CD4-positive, alpha-beta T cell (primary cell): ENCODE measurements around the gene NDRG4. TPM values are rescaled to one million over a fixed set of nuclear protein-coding genes. Genes with fewer than 3 reads are reported as not detected.
A peak's percentile ranks its signal among the peaks of the same experiment; 100 is the strongest.

Source experiments
- ATAC-seq: fragments of 200-7000 bp; cut with Tn5 transposase; one replicate; pipeline ENCODE4 v1.10.0; 2022; ENCODE audit warnings: mild to moderate bottlenecking; ENCODE audit not compliant: poor library complexity
- CTCF ChIA-PET: fragments of 350-600 bp; sonication (Branson Sonifier 250); formaldehyde crosslinking; loops from one replicate; lab custom pipeline; 2021; ENCODE audit warnings: antibody characterized with exemption, inconsistent platforms; lab: Charles Lee
- POLR2A ChIA-PET: fragments of 350-600 bp; sonication (Branson Sonifier 250); formaldehyde crosslinking; loops from one replicate; lab custom pipeline; 2021; ENCODE audit warnings: antibody characterized with exemption, inconsistent platforms; lab: Charles Lee
- DNase-seq, 14 experiments: peaks; one replicate each; pipeline ENCODE4 v3.0.0-alpha.2; 2013 to 2020; ENCODE audit warnings: mixed read lengths in 2 of 14
- H3K27ac ChIP-seq, 2 donors: one replicate each; pipeline versions ENCODE4 v1.5.1 to v1.7.0; 2013; ENCODE audit warnings: low read length in 2 of 2, low read depth in 1 of 2, mild to moderate bottlenecking in 1 of 2
- H3K27me3 ChIP-seq, 2 experiments: 1 replicate in 1 of 2; 2 replicates in 1 of 2; pipeline versions ENCODE4 v1.6.1 to v1.7.0; 2013; ENCODE audit warnings: low read length in 2 of 2, control low read depth in 1 of 2, mild to moderate bottlenecking in 1 of 2, moderate library complexity in 1 of 2; ENCODE audit not compliant: insufficient read depth in 2 of 2, control insufficient read depth in 1 of 2
- H3K36me3 ChIP-seq: one replicate; pipeline ENCODE4 v1.6.1; 2013; ENCODE audit warnings: low read length, control low read depth; ENCODE audit not compliant: insufficient read depth
- H3K4me1 ChIP-seq: one replicate; pipeline ENCODE4 v1.6.1; 2013; ENCODE audit warnings: low read length, control low read depth; ENCODE audit not compliant: insufficient read depth
- H3K4me3 ChIP-seq: one replicate; pipeline ENCODE4 v1.5.1; 2013; ENCODE audit warnings: mild to moderate bottlenecking, low read length, moderate library complexity
- H3K9me3 ChIP-seq, 2 experiments: 1 replicate in 1 of 2; 2 replicates in 1 of 2; pipeline versions ENCODE4 v1.6.1 to v1.7.0; 2013; ENCODE audit warnings: low read length in 2 of 2, mild to moderate bottlenecking in 2 of 2, control low read depth in 1 of 2, moderate library complexity in 1 of 2; ENCODE audit not compliant: control insufficient read depth in 1 of 2, insufficient read depth in 1 of 2
- H3K27ac Mint-ChIP-seq: one replicate; pipeline ENCODE4 v1.8.0; 2020; ENCODE audit warnings: mixed read lengths
- H3K27me3 Mint-ChIP-seq: one replicate; pipeline ENCODE4 v1.8.0; 2021; ENCODE audit warnings: mixed read lengths
- H3K36me3 Mint-ChIP-seq: one replicate; pipeline ENCODE4 v1.8.0; 2021; ENCODE audit warnings: low read depth, mixed read lengths
- H3K4me1 Mint-ChIP-seq: one replicate; pipeline ENCODE4 v1.8.0; 2021; ENCODE audit warnings: low read depth, mixed read lengths
- H3K4me3 Mint-ChIP-seq: one replicate; pipeline ENCODE4 v1.8.0; 2020; ENCODE audit warnings: mild to moderate bottlenecking, mixed read lengths
- H3K9me3 Mint-ChIP-seq: one replicate; pipeline ENCODE4 v1.8.0; 2020; ENCODE audit warnings: mixed read lengths
- intact Hi-C, 2 experiments: fragments of 100-400 bp; cut with DNase I in 1 of 2; cut with micrococcal nuclease in 1 of 2; formaldehyde crosslinking; loops; one replicate each; pipeline versions ENCODE4 v1.15.1 to v1.9.0; 2023 to 2025; cut with DNase I, micrococcal nuclease
- total RNA-seq, 174 experiments: library from RNA in 2 of 174; stranded (reverse) in 2 of 174; gene quantifications; one replicate each; pipeline ENCODE4 v1.2.3 and lab custom pipeline; 2021 to 2026
- TF ChIP-seq, protein P1 (sequence below): fragments of 200-600 bp; IDR thresholded peaks from one replicate; pipeline ENCODE4 v1.8.0; 2022; ENCODE audit warnings: antibody characterized with exemption, mild to moderate bottlenecking

NDRG4 gene
- total RNA-seq, 2 experiments from 2014 or later = 2.8 to 3.2 TPM

DNA sequence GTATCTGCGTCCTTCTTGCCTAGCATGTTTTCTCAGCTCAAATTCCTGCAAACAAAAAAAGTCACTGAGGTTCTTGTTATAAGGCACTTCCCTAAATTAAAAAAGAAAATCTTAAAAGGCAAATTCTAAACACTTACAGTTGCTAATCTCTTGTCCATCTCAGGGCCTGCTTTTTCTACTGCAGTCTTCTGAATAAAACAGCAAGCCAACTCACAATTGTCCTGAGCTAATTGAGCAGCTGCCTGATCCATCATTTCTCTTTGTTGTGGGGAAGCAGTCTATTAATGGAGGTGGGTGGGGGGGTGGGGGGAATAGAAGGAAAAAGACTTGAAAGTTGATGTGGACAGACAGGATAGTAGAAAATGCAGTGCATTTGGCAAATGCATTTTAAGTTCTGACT is 42.3 kb downstream of the NDRG4 start:
- DNase-seq (no peak), ATAC-seq (no peak)
- Mint-ChIP-seq H3K27me3 (no peaks in the 10 kb centered on the region), H3K36me3 (peaks cover 96% of the 10 kb centered on the region), H3K4me1 (no peaks in the 10 kb centered on the region), H3K9me3 (no peaks in the 10 kb centered on the region), H3K4me3 (no peak overlapping the region), H3K27ac (no peak overlapping the region)
- TF ChIP-seq, protein P1, sequence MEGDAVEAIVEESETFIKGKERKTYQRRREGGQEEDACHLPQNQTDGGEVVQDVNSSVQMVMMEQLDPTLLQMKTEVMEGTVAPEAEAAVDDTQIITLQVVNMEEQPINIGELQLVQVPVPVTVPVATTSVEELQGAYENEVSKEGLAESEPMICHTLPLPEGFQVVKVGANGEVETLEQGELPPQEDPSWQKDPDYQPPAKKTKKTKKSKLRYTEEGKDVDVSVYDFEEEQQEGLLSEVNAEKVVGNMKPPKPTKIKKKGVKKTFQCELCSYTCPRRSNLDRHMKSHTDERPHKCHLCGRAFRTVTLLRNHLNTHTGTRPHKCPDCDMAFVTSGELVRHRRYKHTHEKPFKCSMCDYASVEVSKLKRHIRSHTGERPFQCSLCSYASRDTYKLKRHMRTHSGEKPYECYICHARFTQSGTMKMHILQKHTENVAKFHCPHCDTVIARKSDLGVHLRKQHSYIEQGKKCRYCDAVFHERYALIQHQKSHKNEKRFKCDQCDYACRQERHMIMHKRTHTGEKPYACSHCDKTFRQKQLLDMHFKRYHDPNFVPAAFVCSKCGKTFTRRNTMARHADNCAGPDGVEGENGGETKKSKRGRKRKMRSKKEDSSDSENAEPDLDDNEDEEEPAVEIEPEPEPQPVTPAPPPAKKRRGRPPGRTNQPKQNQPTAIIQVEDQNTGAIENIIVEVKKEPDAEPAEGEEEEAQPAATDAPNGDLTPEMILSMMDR = no peak
- Histone ChIP-seq H3K4me3 (no peak overlapping the region), H3K4me1 (no peaks in the 10 kb centered on the region), H3K9me3 (no peaks in the 10 kb centered on the region), H3K27ac (no peak overlapping the region), H3K27me3 (no peaks in the 10 kb centered on the region), H3K36me3 (peaks cover 98% of the 10 kb centered on the region)
- POLR2A ChIA-PET = no interaction called here
- intact Hi-C loops = no loop called here
- CTCF ChIA-PET = no interaction called here

DNA sequence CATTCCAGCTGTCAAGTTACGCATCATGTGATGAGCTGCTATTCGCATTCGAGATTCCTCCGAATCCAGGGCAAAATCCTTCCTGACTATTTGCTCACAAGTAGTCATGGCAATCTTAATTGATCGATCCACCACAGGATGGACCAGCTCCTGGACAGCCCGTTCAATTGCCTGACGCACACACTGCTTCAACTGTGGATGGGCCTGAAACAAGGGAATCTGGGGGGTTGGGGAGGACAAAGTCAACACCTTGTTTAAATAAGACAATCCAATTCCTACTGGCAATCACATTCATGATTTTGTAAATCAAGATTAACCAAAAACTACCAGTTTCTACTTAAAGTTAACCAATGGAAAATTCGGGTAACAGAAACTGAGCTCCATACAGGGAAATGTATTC is 43.7 kb downstream of the NDRG4 start:
- Mint-ChIP-seq H3K4me3 (no peak overlapping the region), H3K36me3 (peaks cover 96% of the 10 kb centered on the region), H3K27me3 (no peaks in the 10 kb centered on the region), H3K4me1 (no peaks in the 10 kb centered on the region), H3K27ac (no peak overlapping the region), H3K9me3 (no peaks in the 10 kb centered on the region)
- no peak overlapping the region for H3K4me3 ChIP-seq
- peaks cover 98% of the 10 kb centered on the region for H3K36me3 ChIP-seq
- DNase-seq (no peak), ATAC-seq (no peak)
- ChIA-PET POLR2A (interaction anchor here (0.9 kb wide), 1 partner anchor 25 kb away, joined by 3 read pairs; no protein-coding TSS in a partner anchor), CTCF (no interaction called here)
- intact Hi-C loops = no loop called here
- TF ChIP-seq, protein P1 = no peak
- H3K9me3 ChIP-seq = no peaks in the 10 kb centered on the region
- no peak overlapping the region for H3K27ac ChIP-seq
- no peaks in the 10 kb centered on the region for H3K4me1 ChIP-seq
- H3K27me3 ChIP-seq = no peaks in the 10 kb centered on the region

DNA sequence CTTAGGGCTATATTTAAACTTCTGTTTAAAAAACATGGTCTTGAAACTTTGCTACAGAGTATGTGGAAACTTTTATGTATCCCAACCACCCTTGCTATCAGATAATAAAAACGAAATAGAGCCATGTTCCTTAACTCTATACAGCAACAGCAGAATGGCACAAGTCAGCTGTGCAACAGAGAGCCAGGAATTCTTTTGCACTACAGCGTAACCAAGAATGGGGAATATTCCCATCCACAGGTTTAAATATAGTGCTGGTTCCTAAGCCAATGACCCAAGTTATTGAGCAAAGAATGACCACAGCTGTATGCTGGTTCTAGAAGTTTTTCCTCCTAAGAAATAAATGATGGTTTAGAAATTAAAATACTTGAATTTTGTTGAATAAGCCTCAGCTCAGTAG is 48.4 kb downstream of the NDRG4 start:
- Histone ChIP-seq H3K27me3 (no peaks in the 10 kb centered on the region), H3K27ac (no peak overlapping the region), H3K36me3 (peaks cover 97% of the 10 kb centered on the region), H3K9me3 (no peaks in the 10 kb centered on the region), H3K4me3 (no peak overlapping the region), H3K4me1 (no peaks in the 10 kb centered on the region)
- ChIA-PET CTCF (no interaction called here), POLR2A (no interaction called here)
- no peaks in the 10 kb centered on the region for H3K27me3 Mint-ChIP-seq
- H3K27ac Mint-ChIP-seq = peak overlapping the region; percentile 20
- intact Hi-C loops = loop anchor here in 1 of 2 experiments (5.0 kb wide), 1 partner anchor 34 kb away; no protein-coding TSS in a partner anchor
- ATAC-seq (no peak), DNase-seq (no peak)
- H3K4me3 Mint-ChIP-seq = no peak overlapping the region
- no peaks in the 10 kb centered on the region for H3K9me3 Mint-ChIP-seq
- H3K36me3 Mint-ChIP-seq = peaks cover 97% of the 10 kb centered on the region
- TF ChIP-seq, protein P1 = no peak
- H3K4me1 Mint-ChIP-seq = no peaks in the 10 kb centered on the region
